Hepatocyte (in vitro differentiated cells): Measurements from ENCODE around the gene TCP11.

ENCODE experiments used
- EZH2phosphoT487 ChIP-seq: fragments of 200-600 bp; sonication (generic); IDR thresholded peaks from one replicate; pipeline ENCODE4 v1.6.1; 2018; ENCODE audit warnings: antibody characterized with exemption, mild to moderate bottlenecking, low read depth, moderate library complexity; ENCODE audit not compliant: unreplicated experiment, severe bottlenecking
- TF ChIP-seq, protein P1 (sequence below): fragments of 200-600 bp; sonication (generic); IDR thresholded peaks from 2 replicates; pipeline ENCODE4 v1.5.1; 2016; ENCODE audit warnings: antibody characterized with exemption, mild to moderate bottlenecking; ENCODE audit not compliant: poor library complexity

DNA sequence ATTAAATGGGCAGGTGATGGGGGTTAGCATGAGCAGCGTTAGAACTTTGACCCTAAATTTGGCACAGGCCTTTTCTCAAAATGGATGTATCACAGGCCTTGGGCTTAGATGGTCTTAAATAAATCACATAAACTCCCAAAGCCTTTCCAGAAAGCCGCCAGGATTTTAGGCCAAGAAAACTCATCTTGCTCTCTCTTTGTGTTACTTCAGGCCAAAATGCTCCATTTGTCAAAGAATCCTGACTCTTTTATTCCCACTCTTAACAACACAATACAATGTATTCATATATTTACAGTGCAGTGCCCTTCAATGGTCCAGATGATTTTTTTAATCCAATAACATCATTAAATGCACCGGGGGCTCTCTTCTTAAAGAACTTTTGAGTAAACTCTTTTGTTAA lies 5.9 kb upstream of the TCP11 start:
- TF ChIP-seq, protein P1, sequence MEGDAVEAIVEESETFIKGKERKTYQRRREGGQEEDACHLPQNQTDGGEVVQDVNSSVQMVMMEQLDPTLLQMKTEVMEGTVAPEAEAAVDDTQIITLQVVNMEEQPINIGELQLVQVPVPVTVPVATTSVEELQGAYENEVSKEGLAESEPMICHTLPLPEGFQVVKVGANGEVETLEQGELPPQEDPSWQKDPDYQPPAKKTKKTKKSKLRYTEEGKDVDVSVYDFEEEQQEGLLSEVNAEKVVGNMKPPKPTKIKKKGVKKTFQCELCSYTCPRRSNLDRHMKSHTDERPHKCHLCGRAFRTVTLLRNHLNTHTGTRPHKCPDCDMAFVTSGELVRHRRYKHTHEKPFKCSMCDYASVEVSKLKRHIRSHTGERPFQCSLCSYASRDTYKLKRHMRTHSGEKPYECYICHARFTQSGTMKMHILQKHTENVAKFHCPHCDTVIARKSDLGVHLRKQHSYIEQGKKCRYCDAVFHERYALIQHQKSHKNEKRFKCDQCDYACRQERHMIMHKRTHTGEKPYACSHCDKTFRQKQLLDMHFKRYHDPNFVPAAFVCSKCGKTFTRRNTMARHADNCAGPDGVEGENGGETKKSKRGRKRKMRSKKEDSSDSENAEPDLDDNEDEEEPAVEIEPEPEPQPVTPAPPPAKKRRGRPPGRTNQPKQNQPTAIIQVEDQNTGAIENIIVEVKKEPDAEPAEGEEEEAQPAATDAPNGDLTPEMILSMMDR = no peak
- no peak for TF ChIP-seq EZH2phosphoT487
